Panc1 (cell line): ENCODE results near the gene CTNNAL1. TPM values are rescaled to one million over a fixed set of nuclear protein-coding genes. Genes with fewer than 3 reads are reported as not detected.
A peak's percentile ranks its signal among the peaks of the same experiment; 100 is the strongest.

ENCODE experiments used
- ATAC-seq: fragments of 200-7000 bp; cut with Tn5 transposase; 2 replicates; pipeline ENCODE4 v1.9.1; 2020; ENCODE audit warnings: mild to moderate bottlenecking, moderate library complexity
- BruUV-seq: library from RNA; stranded (reverse); fragments of 400-500 nt; replicated peaks from 2 replicates; lab custom pipeline; 2021; lab: Mats Ljungman, UMichigan
- CTCF ChIA-PET: fragments of 300-600 bp; sonication (Branson Sonifier 250); formaldehyde crosslinking; loops from one replicate; lab custom pipeline; 2022; ENCODE audit warnings: antibody characterized with exemption; lab: Charles Lee
- POLR2A ChIA-PET: fragments of 300-600 bp; sonication (Branson Sonifier 250); formaldehyde crosslinking; loops from one replicate; lab custom pipeline; 2022; ENCODE audit warnings: antibody characterized with exemption; lab: Charles Lee
- DNase-seq: peaks from one replicate; pipeline ENCODE4 v3.0.0-alpha.2; 2010; ENCODE audit warnings: low read depth, low spot score
- H3K27ac ChIP-seq: 2 replicates; pipeline ENCODE4 v1.5.1; 2011; ENCODE audit warnings: mild to moderate bottlenecking, low read length, inconsistent platforms
- H3K27me3 ChIP-seq: fragments of 200-500 bp; sonication (Bioruptor generic); 2 replicates; pipeline ENCODE4 v1.6.0; 2014; ENCODE audit warnings: low read length, inconsistent platforms; ENCODE audit not compliant: control insufficient read depth, insufficient read depth
- H3K36me3 ChIP-seq: fragments of 200-500 bp; sonication (Bioruptor generic); 2 replicates; pipeline ENCODE4 v1.5.1; 2014; ENCODE audit warnings: inconsistent platforms, mild to moderate bottlenecking, low read length, moderate library complexity; ENCODE audit not compliant: control insufficient read depth, insufficient read depth
- H3K4me1 ChIP-seq: 2 replicates; pipeline ENCODE4 v1.5.1; 2011; ENCODE audit warnings: inconsistent platforms, mild to moderate bottlenecking, low read length, moderate library complexity; ENCODE audit not compliant: control insufficient read depth, insufficient read depth
- H3K4me3 ChIP-seq, 2 experiments: 2 replicates each; pipeline ENCODE4 v1.5.1; 2011 to 2012; ENCODE audit warnings: low read depth in 2 of 2, low read length in 2 of 2, mild to moderate bottlenecking in 2 of 2, inconsistent platforms in 1 of 2, moderate library complexity in 1 of 2
- H3K9me3 ChIP-seq: fragments of 200-500 bp; sonication (Bioruptor generic); 2 replicates; pipeline ENCODE4 v1.5.1; 2014; ENCODE audit warnings: low read depth, mild to moderate bottlenecking, inconsistent platforms, low read length, moderate library complexity; ENCODE audit not compliant: control insufficient read depth, insufficient read depth
- CTCF ChIP-seq: fragments of 450-650 bp; IDR thresholded peaks from 2 replicates; pipeline ENCODE4 v1.5.1; 2017; ENCODE audit warnings: mild to moderate bottlenecking
- POLR2AphosphoS5 ChIP-seq: IDR thresholded peaks from 2 replicates; pipeline ENCODE4 v1.6.1; 2012; ENCODE audit warnings: mild to moderate bottlenecking, low read depth, low read length, moderate library complexity
- REST ChIP-seq, 2 experiments: IDR thresholded peaks; 2 replicates each; pipeline ENCODE4 v1.6.1; 2011 to 2012; ENCODE audit warnings: low read depth in 2 of 2, control low read depth in 1 of 2, low read length in 1 of 2, mild to moderate bottlenecking in 1 of 2, moderate library complexity in 1 of 2; ENCODE audit not compliant: insufficient read depth in 1 of 2
- SIN3A ChIP-seq: IDR thresholded peaks from 2 replicates; pipeline ENCODE4 v1.6.1; 2012; ENCODE audit warnings: low read depth, mild to moderate bottlenecking, low read length, moderate library complexity, borderline replicate concordance; ENCODE audit not compliant: insufficient read depth
- TCF7L2 ChIP-seq: IDR thresholded peaks from 2 replicates; pipeline ENCODE4 v1.6.1; 2011; ENCODE audit warnings: mild to moderate bottlenecking, low read depth, low read length, inconsistent platforms
- in situ Hi-C: cut with HindIII; loops from 2 replicates; pipeline ENCODE4 v1.10.0; 2016; ENCODE audit warnings: low sequenced_read_pairs, low pct_unique_long_range_greater_than_20kb
- intact Hi-C: fragments of 100-400 bp; cut with micrococcal nuclease; formaldehyde crosslinking; loops from one replicate; pipeline ENCODE4 v1.10.0; 2022; ENCODE audit not compliant: unreplicated experiment
- total RNA-seq: library from RNA; stranded (reverse); gene quantifications from one replicate; pipeline ENCODE4 v1.2.1, GENCODE V29; 2021; ENCODE audit not compliant: unreplicated experiment

The CTNNAL1 gene
- total RNA-seq, 1 experiment from 2014 or later: 79.8 TPM

DNA sequence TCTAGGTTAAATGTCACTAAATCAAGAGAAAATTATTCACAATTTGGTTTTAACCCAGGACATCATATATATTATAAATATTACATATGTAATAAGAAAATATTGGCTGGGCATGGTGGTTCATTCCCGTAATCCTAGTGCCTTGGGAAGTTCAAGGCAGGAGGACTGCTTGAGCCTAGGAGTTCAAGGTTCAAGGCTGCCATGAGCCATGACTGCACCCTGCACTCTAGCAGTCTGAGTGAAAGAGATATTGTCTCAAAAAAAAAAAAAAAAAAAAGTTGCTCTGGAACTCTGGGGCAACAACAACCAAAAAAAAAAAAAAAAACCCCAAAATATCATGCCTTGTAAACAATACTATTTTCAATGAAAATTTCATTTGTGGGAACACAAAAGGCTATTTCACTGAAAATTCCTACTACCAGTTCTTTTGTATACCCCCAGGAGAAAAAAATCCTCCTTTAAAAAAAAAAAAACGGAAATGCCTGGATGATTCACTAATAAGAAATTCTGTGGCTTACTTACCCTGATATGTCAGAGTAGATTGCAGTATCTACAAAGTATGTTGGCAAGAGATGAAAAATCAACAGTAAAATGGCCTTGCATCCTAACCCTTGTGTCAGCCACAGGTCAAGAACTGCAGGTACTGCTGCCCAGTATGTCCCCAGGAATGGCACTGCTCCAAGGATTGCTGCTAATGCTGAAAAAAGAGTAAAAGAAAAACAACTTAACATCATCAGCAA lies 22.6 kb upstream of the CTNNAL1 start:
- DNase-seq (peak; percentile 78), ATAC-seq (peak; percentile 97)
- Histone ChIP-seq H3K4me3 (no peak overlapping the region), H3K4me1 (peaks cover 10% of the 10 kb centered on the region), H3K36me3 (peaks cover 11% of the 10 kb centered on the region), H3K27me3 (no peaks in the 10 kb centered on the region), H3K27ac (peak overlapping the region; percentile 57; the same call in 1 of the 2 replicates), H3K9me3 (no peaks in the 10 kb centered on the region)
- CTCF ChIA-PET: no interaction called here
- POLR2A ChIA-PET: no interaction called here
- intact Hi-C loops (no loop called here), in situ Hi-C loops (no loop called here)
- TF ChIP-seq TCF7L2 (peak; percentile 79), POLR2AphosphoS5 (peak; percentile 58; the same call in 1 of the 2 replicates), CTCF (no peak), SIN3A (no peak), REST (IDR thresholded peaks at IDR 0.05; ENCODE audit: insufficient read depth in 1 of 2, low read depth in 2 of 2, low read length in 1 of 2) (no peak)
- BruUV-seq: no TSS peak

GRCh38 chr9:109033941-109034700 lies 20.8 kb upstream of the CTNNAL1 start:
- no peaks in the 10 kb centered on the region for H3K27me3 ChIP-seq
- peaks cover 10% of the 10 kb centered on the region for H3K4me1 ChIP-seq
- TF ChIP-seq REST (IDR thresholded peaks at IDR 0.05; ENCODE audit: insufficient read depth in 1 of 2, low read depth in 2 of 2, low read length in 1 of 2) (no peak), SIN3A (no peak)
- CTCF ChIA-PET: no interaction called here
- 0 out of 2 replicates have a peak overlapping the region, but pooled peaks have one; percentile 29 for H3K27ac ChIP-seq
- no peak for DNase-seq
- H3K36me3 ChIP-seq: peaks cover 11% of the 10 kb centered on the region
- no TSS peak for BruUV-seq
- intact Hi-C loops (no loop called here), in situ Hi-C loops (no loop called here)
- no peaks in the 10 kb centered on the region for H3K9me3 ChIP-seq
- no peak for ATAC-seq
- H3K4me3 ChIP-seq: no peak overlapping the region
- POLR2A ChIA-PET: interaction anchor here (0.5 to 0.6 kb wide), 2 partner anchors 16 to 135 kb away, joined by 3 read pairs; no protein-coding TSS in a partner anchor
